Measurements from ENCODE around the gene IP6K3.

DNA sequence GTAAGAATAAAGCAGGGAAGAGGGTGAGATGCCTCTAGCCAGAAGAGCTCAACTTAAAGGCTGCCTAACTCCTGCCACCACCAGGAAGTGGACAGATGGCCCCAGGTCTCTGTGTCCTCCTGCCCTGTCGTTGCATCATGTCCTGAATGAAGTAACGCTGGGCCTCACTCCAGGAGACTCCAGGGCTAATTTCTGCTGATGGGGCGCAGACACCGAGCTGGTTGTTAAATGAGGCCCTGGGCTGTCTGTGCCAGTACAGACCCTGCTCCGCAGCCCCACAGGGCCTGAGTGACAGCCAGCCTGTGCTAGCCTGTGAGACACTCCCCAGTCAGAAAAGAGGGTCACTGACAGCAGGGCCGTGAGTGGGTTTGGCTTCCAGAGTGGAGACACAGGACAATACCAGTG is 6.5 kb downstream of the IP6K3 start:
- TF ChIP-seq CTCF (IDR thresholded peaks at IDR 0.05), result no peak
- TF ChIP-seq POLR2A (IDR thresholded peaks at IDR 0.05), result no peak

Measured in testis (tissue), 2 donors.